ENCODE data around the gene PTTG1IP2. TPM values are rescaled to one million over a fixed set of nuclear protein-coding genes. Genes with fewer than 3 reads are reported as not detected.

PTTG1IP2 gene
- total RNA-seq, 1 experiment from 2014 or later, result not detected

GRCh38 chr7:90453259-90453891 lies 16.1 kb upstream of the PTTG1IP2 start:
- H3K36me3 ChIP-seq (ENCODE audit: insufficient read depth, low read length, poor library complexity, severe bottlenecking), result no peaks in the 10 kb centered on the region
- intact Hi-C loops (cut with micrococcal nuclease; ENCODE audit: unreplicated experiment), result loop anchor here (10.0 kb wide), 1 partner anchor 291 kb away; no protein-coding TSS in a partner anchor
- POLR2A ChIA-PET (ENCODE audit: low non-redundant PET), result no interaction called here

DNA sequence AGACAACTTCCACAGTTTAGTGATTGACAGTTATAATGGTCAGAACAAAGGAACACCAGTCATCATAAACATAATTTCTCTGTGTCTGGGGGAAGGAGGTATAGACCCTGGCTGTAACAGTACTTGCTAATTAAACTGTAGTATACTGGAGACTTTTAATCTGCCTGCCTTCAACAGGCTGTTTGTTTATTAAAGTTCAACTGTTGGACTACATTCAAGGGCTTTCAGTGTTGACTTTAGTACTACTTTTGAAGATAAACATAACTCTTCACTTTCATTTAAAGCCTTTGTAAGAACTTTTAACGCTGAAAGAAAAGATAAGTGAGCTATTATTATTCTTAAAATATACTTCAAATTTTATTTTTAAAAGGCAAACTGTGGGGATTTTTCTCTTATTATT lies 15.5 kb upstream of the PTTG1IP2 start:
- H3K4me1 ChIP-seq (ENCODE audit: insufficient read depth, low read length, poor library complexity, severe bottlenecking), result peaks cover 12% of the 10 kb centered on the region
- H3K4me3 ChIP-seq (ENCODE audit: low read depth, low read length, poor library complexity, severe bottlenecking), result no peak overlapping the region
- no TSS peak for BruUV-seq (replicated peaks)
- intact Hi-C loops (cut with micrococcal nuclease; ENCODE audit: unreplicated experiment), result loop anchor here (10.0 kb wide), 1 partner anchor 291 kb away; no protein-coding TSS in a partner anchor
- no peaks in the 10 kb centered on the region for H3K27me3 ChIP-seq (replicated peaks; ENCODE audit: insufficient read depth, low read depth, low read length, poor library complexity)
- TF ChIP-seq, protein P1, sequence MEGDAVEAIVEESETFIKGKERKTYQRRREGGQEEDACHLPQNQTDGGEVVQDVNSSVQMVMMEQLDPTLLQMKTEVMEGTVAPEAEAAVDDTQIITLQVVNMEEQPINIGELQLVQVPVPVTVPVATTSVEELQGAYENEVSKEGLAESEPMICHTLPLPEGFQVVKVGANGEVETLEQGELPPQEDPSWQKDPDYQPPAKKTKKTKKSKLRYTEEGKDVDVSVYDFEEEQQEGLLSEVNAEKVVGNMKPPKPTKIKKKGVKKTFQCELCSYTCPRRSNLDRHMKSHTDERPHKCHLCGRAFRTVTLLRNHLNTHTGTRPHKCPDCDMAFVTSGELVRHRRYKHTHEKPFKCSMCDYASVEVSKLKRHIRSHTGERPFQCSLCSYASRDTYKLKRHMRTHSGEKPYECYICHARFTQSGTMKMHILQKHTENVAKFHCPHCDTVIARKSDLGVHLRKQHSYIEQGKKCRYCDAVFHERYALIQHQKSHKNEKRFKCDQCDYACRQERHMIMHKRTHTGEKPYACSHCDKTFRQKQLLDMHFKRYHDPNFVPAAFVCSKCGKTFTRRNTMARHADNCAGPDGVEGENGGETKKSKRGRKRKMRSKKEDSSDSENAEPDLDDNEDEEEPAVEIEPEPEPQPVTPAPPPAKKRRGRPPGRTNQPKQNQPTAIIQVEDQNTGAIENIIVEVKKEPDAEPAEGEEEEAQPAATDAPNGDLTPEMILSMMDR (conservative IDR thresholded peaks at IDR 0.05; ENCODE audit: low read depth, low read length), result no peak
- TF ChIP-seq EZH2 (IDR thresholded peaks at IDR 0.05; ENCODE audit: borderline replicate concordance, low read depth, low read length, poor library complexity, severe bottlenecking), result no peak
- DNase-seq (ENCODE audit: low spot score), result no peak
- no peak overlapping the region for H3K27ac ChIP-seq (ENCODE audit: low read depth, low read length, poor library complexity, severe bottlenecking)
- POLR2A ChIA-PET (ENCODE audit: low non-redundant PET), result no interaction called here
- CTCF ChIA-PET, result no interaction called here
- H3K9me3 ChIP-seq (ENCODE audit: low read depth, low read length, poor library complexity, severe bottlenecking), result no peaks in the 10 kb centered on the region
- H3K36me3 ChIP-seq (ENCODE audit: insufficient read depth, low read length, poor library complexity, severe bottlenecking), result no peaks in the 10 kb centered on the region

More at GRCh38 chr7:90453259-90453891, 16.1 kb upstream of the PTTG1IP2 start:
- CTCF ChIA-PET, result no interaction called here
- BruUV-seq (replicated peaks), result no TSS peak
- Histone ChIP-seq H3K27ac (ENCODE audit: low read depth, low read length, poor library complexity, severe bottlenecking) (no peak overlapping the region), H3K4me3 (ENCODE audit: low read depth, low read length, poor library complexity, severe bottlenecking) (no peak overlapping the region), H3K4me1 (ENCODE audit: insufficient read depth, low read length, poor library complexity, severe bottlenecking) (peaks cover 12% of the 10 kb centered on the region), H3K27me3 (replicated peaks; ENCODE audit: insufficient read depth, low read depth, low read length, poor library complexity) (no peaks in the 10 kb centered on the region), H3K9me3 (ENCODE audit: low read depth, low read length, poor library complexity, severe bottlenecking) (no peaks in the 10 kb centered on the region)
- no peak for DNase-seq (ENCODE audit: low spot score)
- TF ChIP-seq, protein P1 (conservative IDR thresholded peaks at IDR 0.05; ENCODE audit: low read depth, low read length), result no peak
- no peak for TF ChIP-seq EZH2 (IDR thresholded peaks at IDR 0.05; ENCODE audit: borderline replicate concordance, low read depth, low read length, poor library complexity, severe bottlenecking)

DNA sequence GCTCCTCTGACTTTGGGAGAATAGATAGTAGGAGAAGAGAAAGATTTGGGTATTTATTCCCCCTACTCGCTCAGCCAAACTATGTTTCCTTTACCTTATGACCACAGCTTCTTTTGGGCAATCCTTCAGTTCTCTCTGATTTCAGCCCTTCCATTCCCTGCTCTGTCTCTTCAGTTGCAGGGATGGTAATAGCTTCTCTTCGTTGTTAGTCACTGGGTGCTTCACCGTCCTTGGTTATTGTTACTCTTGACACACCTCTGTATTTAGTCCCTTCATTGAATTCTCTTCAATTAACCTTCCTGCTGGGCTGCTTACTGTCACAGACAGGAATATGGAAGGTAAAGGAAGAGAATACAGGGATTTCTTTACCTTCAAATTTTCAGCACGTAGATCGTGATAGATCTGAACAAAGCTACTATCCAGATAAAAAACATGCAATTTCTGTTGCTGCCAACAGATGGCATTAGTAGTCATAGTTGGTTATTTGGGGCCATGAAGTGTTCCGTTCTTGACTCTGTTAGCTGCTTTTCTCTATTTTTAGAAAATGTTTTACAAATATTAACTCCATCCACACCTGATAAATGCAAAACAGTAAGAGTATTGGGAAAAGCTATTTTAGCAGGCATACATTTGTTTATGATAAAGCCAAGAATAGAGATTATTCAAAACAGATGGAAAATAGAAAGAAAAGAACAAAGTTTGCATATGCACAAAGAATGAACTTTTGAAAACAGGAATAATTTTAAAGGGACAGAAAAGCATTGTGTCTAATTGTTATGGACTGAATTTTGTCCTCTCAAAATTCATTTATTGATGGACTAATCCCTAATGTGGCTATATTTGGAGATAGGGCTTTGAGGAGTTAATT lies 14.0 kb upstream of the PTTG1IP2 start:
- peaks cover 12% of the 10 kb centered on the region for H3K4me1 ChIP-seq (ENCODE audit: insufficient read depth, low read length, poor library complexity, severe bottlenecking)
- peak overlapping the region; percentile 11 for H3K4me3 ChIP-seq (ENCODE audit: low read depth, low read length, poor library complexity, severe bottlenecking)
- intact Hi-C loops (cut with micrococcal nuclease; ENCODE audit: unreplicated experiment), result loop anchor here (1.0 to 10.0 kb wide), 4 partner anchors 142 to 579 kb away; partner anchors contain the start of gene CDK14
- TF ChIP-seq EZH2 (IDR thresholded peaks at IDR 0.05; ENCODE audit: borderline replicate concordance, low read depth, low read length, poor library complexity, severe bottlenecking), result no peak
- TF ChIP-seq, protein P1 (conservative IDR thresholded peaks at IDR 0.05; ENCODE audit: low read depth, low read length), result peak; percentile 82
- POLR2A ChIA-PET (ENCODE audit: low non-redundant PET), result no interaction called here
- H3K9me3 ChIP-seq (ENCODE audit: low read depth, low read length, poor library complexity, severe bottlenecking), result no peaks in the 10 kb centered on the region
- no peaks in the 10 kb centered on the region for H3K36me3 ChIP-seq (ENCODE audit: insufficient read depth, low read length, poor library complexity, severe bottlenecking)
- DNase-seq (ENCODE audit: low spot score), result peak; percentile 76
- H3K27me3 ChIP-seq (replicated peaks; ENCODE audit: insufficient read depth, low read depth, low read length, poor library complexity), result no peaks in the 10 kb centered on the region
- no TSS peak for BruUV-seq (replicated peaks)
- CTCF ChIA-PET, result interaction anchor here (0.6 to 1.4 kb wide), 12 partner anchors 8 to 579 kb away, joined by 3 to 16 read pairs (median 4); partner anchors contain the start of gene CDK14
- H3K27ac ChIP-seq (ENCODE audit: low read depth, low read length, poor library complexity, severe bottlenecking), result peak overlapping the region; percentile 9

Measured in A673 (cell line).